Measurements from ENCODE around the gene ADAM19.

ADAM19 gene

DNA sequence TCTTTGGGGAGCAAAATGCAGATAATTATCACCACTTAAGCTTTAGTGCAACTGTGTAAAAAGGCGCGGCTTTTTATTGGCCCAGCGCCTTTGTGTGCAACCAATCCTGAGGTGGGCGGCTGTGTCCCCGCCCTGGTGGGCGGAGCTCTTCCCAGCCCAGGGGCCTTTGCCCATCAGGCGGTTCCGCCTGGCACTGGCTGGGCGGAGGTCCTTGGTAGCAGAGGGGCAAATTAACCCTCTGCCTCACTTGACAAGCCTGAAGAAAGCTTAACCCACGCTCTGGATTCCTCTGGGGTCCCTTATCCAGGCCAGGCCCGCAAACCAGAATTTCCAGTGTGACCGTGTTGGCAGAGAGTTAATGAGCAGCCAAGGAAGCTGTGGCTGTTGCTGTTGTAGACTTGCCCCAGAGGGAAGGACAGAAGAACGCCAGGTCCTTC, 128.4 kb downstream of the ADAM19 start:
- no peak overlapping the region for H3K4me3 Mint-ChIP-seq
- H3K9me3 Mint-ChIP-seq, result no peaks in the 10 kb centered on the region
- H3K27ac Mint-ChIP-seq, result peak overlapping the region; percentile 72 to 89 (median 88)
- no peaks in the 10 kb centered on the region for H3K27me3 Mint-ChIP-seq (ENCODE audit: low read depth)
- TF ChIP-seq, protein P1, sequence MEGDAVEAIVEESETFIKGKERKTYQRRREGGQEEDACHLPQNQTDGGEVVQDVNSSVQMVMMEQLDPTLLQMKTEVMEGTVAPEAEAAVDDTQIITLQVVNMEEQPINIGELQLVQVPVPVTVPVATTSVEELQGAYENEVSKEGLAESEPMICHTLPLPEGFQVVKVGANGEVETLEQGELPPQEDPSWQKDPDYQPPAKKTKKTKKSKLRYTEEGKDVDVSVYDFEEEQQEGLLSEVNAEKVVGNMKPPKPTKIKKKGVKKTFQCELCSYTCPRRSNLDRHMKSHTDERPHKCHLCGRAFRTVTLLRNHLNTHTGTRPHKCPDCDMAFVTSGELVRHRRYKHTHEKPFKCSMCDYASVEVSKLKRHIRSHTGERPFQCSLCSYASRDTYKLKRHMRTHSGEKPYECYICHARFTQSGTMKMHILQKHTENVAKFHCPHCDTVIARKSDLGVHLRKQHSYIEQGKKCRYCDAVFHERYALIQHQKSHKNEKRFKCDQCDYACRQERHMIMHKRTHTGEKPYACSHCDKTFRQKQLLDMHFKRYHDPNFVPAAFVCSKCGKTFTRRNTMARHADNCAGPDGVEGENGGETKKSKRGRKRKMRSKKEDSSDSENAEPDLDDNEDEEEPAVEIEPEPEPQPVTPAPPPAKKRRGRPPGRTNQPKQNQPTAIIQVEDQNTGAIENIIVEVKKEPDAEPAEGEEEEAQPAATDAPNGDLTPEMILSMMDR (IDR thresholded peaks at IDR 0.05; ENCODE audit: unreplicated experiment in 3 of 3), result no peak
- no peaks in the 10 kb centered on the region for H3K36me3 Mint-ChIP-seq (ENCODE audit: low read depth)
- peaks cover 38% of the 10 kb centered on the region for H3K4me1 Mint-ChIP-seq

DNA sequence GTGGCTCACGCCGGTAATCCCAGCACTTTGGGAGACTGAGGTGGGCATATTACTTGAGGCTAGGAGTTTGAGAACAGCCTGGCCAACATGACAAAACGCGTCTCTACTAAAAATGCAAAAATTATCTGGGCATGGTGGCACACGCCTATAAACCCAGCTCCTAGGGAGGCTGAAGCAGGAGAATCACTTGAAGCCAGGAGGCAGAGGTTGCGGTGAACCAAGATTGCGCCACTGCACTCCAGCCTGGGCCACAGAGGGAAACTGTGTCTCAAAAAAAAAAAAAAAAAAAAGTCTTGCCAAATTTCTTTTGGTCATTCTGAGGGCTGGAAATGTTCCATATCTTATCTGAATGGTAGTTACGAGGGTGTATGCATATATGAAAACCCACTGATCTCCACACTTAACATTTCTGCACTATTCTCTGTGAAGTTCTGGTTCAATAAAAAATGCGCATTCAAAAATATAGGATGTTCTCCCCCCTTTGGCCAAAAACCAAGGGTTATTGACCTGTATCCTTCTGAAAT, 129.1 kb downstream of the ADAM19 start:
- Mint-ChIP-seq H3K27ac (no peak overlapping the region), H3K27me3 (ENCODE audit: low read depth) (no peaks in the 10 kb centered on the region), H3K4me1 (peaks cover 38% of the 10 kb centered on the region), H3K9me3 (no peaks in the 10 kb centered on the region), H3K36me3 (ENCODE audit: low read depth) (no peaks in the 10 kb centered on the region), H3K4me3 (no peak overlapping the region)
- TF ChIP-seq, protein P1 (IDR thresholded peaks at IDR 0.05; ENCODE audit: unreplicated experiment in 3 of 3), result no peak

DNA sequence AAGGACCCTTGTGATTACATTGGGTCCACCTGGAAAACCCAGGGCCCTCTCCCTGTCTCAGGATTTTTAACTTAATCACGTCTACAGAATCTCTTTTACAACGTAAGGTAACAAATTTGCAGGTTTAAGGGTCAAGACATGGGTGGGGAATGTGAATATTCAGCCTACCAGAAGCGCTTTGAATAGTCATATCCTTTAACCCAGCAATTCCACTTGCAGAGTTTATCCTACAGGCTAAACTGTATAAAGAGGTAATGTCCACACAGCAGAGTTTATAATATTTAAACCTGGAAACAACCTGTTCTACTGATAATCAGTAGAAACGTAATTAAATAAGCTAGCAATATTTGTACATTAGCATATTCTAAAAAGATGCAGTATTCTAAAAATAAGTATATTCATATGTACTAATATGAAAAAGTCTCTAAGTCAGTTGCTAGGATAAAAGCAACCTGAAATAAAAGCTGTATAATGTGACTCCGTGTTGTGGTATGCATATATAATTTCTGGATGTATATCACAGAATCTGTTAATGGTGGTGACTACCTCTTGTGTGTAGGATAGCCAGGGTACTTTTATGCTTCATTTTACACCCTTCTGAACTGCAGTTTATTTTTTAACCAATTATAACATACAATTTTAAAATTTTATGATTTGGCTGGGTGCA, 129.7 kb downstream of the ADAM19 start:
- Mint-ChIP-seq H3K27me3 (ENCODE audit: low read depth) (no peaks in the 10 kb centered on the region), H3K4me3 (no peak overlapping the region), H3K9me3 (peaks cover 2% of the 10 kb centered on the region), H3K4me1 (peaks cover 38% of the 10 kb centered on the region), H3K36me3 (ENCODE audit: low read depth) (no peaks in the 10 kb centered on the region), H3K27ac (peak overlapping the region in 1 of 3 experiments; percentile 5)
- TF ChIP-seq, protein P1 (IDR thresholded peaks at IDR 0.05; ENCODE audit: unreplicated experiment in 3 of 3), result no peak

DNA sequence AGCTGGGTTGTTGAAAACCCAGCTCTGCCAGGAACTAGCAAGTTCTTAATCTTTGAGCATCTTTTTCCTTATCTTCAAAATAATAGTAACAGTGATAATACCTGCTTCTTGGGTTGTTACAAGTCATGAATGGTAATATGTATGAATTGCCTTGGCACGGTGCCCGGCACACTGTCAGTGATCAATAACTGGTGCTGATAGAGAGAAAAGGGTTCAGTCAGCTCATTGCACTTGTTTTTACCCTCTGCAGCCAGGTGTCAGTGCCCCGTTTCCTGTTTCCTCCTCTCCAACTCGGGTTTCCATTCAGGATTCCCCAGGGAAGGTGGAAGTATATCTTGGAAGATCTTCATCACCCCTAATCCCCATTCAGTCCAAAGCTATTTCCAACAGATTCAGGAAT, 131.4 kb downstream of the ADAM19 start:
- peaks cover 31% of the 10 kb centered on the region for H3K4me1 Mint-ChIP-seq
- H3K9me3 Mint-ChIP-seq, result peaks cover 11% of the 10 kb centered on the region
- H3K27ac Mint-ChIP-seq, result peak overlapping the region; percentile 54 to 94 (median 90)
- H3K4me3 Mint-ChIP-seq, result no peak overlapping the region
- no peaks in the 10 kb centered on the region for H3K27me3 Mint-ChIP-seq (ENCODE audit: low read depth)
- H3K36me3 Mint-ChIP-seq (ENCODE audit: low read depth), result peaks cover 7% of the 10 kb centered on the region
- TF ChIP-seq, protein P1 (IDR thresholded peaks at IDR 0.05; ENCODE audit: unreplicated experiment in 3 of 3), result no peak

DNA sequence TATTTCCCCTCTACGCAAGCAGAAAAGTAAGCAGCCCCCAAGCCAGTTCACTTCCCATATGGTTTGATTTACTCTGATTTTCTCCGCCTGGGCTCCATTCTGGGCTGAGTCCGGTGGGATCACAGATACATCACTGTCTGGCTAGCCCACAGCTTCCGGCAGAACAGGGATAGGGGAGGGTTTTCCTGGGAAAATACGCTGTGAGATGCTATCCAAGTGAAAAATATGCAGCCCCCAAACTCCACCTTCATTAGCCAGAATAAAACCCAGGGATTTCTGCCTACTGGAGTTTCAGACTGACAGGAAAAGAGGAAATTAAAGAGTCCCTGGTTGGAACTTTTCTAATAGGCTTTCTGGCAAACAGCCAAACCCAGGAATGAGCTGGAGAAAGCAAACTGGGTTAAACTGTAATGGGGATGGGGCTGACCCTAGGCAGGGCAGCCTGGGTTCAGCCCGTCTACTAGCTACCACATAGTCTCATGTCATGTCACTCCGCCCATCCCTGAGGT, 132.5 kb downstream of the ADAM19 start:
- Mint-ChIP-seq H3K4me3 (peak overlapping the region; percentile 32 to 66 (median 60)), H3K36me3 (ENCODE audit: low read depth) (peaks cover 7% of the 10 kb centered on the region), H3K27me3 (ENCODE audit: low read depth) (no peaks in the 10 kb centered on the region), H3K4me1 (peaks cover 21% of the 10 kb centered on the region), H3K9me3 (peaks cover 14% of the 10 kb centered on the region), H3K27ac (peak overlapping the region; percentile 90 to 97 (median 94))
- TF ChIP-seq, protein P1 (IDR thresholded peaks at IDR 0.05; ENCODE audit: unreplicated experiment in 3 of 3), result no peak

All from nephron (organoid).